Measurements from ENCODE around the gene JUP.

The JUP gene

DNA sequence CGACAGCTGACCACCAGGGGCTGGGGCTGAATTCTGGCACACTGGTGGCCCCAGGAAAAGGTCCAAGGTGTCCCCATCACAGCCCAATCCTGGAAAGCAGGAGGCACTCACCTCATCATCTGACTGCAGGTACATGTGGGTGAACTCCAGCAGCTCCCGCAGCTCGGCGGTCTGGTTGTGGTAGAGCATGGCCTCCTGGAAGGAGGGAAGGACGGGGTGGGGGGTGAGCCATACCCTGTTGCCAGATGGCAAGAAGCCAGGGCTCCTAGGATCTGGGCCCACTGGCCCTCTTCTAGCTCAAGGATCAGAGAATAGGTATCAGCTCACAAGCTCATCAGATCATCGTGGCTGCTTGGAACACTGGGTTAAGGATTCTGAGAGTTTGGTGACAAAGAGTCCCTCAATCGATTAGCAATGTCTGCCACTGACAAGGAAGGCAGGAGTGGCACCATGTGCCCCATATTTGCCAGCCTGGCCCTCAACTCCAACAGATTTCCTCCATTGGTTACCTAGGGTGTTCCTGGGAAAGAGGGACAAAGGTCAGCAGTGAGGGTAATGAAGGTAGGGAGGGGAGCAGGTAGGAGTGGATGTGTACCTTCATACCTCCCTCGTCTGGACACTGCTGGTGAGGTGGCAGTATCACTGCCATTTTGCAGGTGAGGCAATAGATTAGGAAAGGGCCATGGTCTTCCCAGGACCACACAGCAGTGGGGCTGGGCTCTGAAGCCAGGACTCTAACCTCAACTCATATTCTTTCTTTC, 20.4 kb upstream of the JUP start:
- no peak for DNase-seq

- DNase-seq: no peak
Measured at GRCh38 chr17:41803049-41804020, 16.8 kb upstream of the JUP start.

- DNase-seq: peak; percentile 69
Measured at GRCh38 chr17:41801374-41802271, 15.1 kb upstream of the JUP start.

GRCh38 chr17:41800601-41801373, 14.3 kb upstream of the JUP start:
- no peak for DNase-seq

- DNase-seq: no peak
Measured at GRCh38 chr17:41799366-41799765, 12.9 kb upstream of the JUP start.

- no peak for DNase-seq
Measured at GRCh38 chr17:41797377-41797776, 10.9 kb upstream of the JUP start.

- DNase-seq: no peak
Measured at GRCh38 chr17:41796121-41796895, 9.8 kb upstream of the JUP start.

DNA sequence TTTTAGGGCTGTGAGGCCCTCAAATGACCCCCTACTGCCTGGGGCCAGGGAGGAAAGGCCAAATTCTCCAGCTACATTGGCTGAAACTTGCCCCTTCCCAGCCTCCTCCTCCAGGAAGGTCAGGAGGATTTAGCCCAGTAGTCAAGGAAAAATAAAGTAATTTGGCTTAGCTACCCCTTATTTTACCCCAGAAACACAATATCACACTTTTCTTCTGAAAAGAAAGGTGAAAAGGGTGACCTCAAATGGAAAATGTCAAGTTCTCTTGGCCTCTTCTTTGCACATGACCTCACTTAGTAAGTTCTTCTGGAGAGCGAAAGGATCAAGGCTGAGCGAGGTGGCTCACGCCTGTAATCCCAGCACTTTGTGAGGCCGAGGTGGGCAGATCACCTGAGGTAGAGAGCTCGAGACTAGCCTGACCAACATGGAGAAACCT, 8.0 kb upstream of the JUP start:
- no peak for DNase-seq

DNA sequence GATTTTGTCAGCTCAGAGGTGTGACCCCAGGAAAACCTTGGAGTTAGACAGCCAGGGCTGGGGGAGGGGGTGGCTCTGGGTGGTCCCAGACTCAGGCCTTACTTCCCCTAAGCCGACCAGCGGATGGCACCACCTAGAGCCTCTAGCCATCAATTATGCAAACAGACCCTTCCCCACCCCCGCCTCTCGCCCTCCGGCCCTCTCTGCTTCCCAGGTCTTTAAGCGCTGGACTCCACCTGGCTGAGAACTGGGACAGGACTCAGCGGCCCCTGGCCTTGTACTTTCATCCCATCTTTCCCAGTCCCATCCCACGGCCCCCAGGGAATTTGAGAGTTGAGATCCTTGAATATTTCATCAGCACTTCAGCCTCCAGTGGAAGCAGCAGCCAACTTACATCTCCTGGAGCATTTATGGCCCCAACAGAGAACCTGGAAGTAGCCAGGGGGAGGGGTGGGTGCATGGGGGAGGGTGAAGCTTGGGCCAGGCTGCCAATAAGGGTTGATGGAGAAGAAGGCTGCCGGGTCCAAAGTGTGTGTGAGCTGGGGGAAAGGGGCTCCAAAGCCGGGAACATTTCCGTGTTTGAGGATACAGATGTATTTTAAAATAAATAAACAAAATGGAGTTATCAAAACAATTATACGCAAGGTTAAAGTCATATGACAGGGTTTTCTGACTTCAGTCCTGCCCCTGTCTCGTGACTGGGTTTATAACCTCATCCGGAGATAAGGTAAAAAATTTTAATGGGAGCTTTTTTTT, 7.5 kb upstream of the JUP start:
- no peak for DNase-seq

- no peak for DNase-seq
Measured at GRCh38 chr17:41792845-41793783, 6.6 kb upstream of the JUP start.

DNA sequence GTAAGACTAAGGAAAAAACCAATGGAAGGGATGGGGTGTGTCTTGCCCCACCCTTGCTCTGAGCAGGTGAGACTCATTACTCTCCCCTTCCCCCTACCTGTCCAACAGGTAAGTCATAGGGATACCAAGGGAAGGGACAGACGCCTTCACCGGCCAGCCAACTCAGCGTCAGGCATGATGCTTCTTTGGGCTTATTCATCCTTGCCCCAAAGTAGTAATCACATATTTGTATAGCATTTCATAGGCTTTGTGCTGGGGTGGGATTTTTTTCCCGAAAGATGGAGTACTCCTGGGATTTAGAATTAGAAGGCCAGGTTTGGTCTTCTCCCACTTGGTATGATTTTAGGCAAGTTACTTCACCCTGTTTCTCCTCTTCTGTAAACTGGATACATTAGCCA, 509 bp upstream of the JUP start:
- no peak for DNase-seq

GRCh38 chr17:41785859-41786226, 668 bp downstream of the JUP start:
- no peak for DNase-seq

DNA sequence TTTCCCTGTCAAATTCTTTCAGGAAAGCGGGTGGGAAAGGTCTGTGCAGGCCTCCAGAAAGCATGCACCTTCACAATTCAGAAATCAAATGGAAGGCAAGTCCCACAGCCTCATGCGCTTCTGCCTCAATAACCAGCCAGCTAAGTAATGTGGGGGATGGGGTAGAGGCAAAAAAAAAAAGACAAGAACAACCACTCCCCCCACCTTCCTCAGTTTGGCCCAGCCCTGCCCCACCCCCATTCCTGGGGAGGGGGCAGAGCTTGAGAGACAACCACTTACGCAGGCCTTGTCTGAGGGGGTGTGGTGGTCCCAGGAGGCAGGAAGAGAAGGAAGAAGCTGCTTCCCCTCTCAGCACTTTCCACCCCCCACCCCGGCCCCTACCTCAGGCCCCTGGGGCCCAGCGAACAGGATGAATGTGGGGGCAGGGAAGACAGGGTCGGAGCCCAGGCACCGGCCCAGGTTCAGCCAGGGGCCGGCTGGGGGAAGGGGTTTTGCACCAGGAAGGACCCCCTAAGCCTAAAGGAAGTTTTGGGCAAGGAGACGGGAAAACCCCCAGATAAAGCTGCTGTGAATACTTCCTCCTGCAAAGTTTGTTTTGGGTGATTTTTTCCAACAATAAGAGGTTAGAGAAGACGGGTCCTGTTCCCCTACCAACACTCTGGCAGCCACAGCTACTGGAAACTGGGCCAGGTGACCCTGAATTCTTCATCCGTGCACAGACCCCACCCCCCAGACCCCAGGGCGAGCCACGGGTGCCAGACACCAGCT, 1.2 kb downstream of the JUP start:
- no peak for DNase-seq

GRCh38 chr17:41784207-41784744, 2.2 kb downstream of the JUP start:
- DNase-seq: no peak

DNA sequence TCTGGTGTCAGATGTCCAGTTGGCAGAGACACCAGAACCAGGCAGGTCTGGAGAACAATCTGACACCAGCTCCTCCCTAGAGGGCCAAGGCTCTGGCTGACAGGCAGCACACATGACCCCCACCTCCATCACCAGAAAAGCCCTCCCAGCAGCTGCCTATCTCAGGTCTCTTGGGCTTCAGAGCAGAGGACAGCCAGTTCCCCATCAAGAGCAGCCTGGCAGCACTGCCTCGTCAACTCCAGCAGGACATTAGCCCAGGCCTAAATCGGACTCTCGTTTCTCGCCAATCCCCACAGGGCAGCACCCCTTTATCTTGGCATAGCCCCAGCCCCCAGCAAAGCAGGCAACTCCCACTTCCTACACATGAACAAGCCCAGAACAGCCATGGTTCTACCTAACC, 4.4 kb downstream of the JUP start:
- no peak for DNase-seq

DNA sequence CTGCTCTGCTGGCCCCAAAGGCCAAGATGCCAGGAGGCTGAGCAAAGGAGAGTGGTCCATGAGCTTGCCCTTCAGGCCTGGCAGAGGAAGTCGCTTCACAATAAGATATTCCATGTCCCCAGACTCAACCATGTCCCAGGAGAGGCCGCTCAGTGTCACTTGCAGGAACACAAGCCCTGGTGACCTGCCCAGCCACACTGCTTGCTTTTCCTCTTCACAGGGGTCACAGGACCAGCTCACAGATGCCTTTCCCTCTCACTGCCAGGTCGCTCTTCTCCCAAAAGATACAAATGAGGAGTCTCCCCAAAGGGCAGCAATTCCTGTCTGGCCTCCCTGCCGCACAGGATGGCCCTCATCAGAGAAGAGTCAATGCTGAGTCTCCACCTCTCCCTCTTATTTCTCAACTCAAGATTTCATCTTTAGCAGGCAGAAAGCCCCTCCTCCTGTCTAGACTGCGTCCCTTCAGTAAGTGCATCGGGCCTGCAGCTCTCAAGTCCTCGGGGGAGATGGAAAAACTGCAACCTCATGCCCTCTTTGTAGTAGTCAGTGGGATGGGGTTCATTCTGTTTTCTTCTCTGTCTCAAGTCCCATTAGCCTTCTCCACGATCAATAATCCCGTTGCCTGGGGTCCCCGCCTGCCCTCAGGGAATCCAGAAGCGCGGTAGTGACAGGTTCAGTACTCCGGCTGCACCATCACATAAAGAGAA, 5.0 kb downstream of the JUP start:
- no peak for DNase-seq

DNA sequence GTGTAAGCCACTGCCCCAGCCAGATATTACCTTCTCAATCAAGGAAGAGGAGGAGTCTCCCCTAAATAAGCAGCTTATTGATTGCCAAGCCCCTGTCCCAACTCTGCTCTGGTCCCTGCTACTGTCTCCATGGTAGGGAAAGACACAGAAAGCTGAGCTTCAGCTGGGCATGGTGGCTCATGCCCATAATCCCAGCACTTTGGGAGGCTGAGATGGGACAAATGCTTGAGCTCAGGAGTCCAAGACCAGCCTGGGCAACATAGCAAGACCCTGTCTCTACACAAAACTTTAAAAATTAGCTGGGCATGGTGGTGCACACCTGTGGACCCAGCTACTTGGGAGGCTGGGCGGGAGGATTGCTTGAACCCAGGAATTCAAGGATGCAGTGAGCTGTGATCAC, 6.6 kb downstream of the JUP start:
- no peak for DNase-seq

All from stimulated activated CD4-positive, alpha-beta T cell treated with anti-CD3 and anti-CD28 coated beads, Interleukin-1b, Interleukin-23, amount 100 ng/mL, for 48 hours (primary cell).